ENCODE measurements around the gene SLC41A3.
A peak's percentile ranks its signal among the peaks of the same experiment; 100 is the strongest.
"Not testable (repeated sequence)": the region's sequence is repeated elsewhere in the genome, so short reads cannot be mapped to it uniquely, and the experiment has no call there.

The SLC41A3 gene

DNA sequence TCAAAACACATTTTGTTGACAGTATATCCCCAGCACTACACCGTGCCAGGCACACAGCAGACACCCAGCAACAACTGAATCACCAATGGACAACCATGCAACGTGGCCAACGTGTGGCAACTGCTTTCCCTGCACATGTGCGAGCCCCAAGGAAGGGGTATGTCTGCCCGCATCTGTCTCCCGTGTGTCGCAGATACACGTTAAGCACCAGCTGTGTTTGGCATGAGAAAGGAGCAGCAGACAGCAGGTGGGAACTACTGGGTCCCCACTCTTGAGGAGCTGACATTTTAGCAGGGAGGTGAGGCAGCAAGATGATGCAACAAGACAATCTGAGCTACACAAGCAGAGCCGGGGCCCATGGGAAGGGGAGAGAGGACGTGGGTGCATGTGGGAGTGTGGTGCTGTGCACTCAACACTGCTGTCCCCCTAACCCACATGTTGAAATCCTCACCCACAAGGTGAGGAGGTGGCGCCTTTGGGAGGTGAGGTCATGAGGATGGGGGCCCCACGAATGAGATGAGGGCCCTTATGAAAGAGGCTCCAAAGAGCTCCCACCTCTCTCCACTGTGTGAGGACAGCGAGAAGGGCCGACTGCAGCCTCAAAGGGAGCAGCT is 58.7 kb downstream of the SLC41A3 start:
- no peak for DNase-seq

GRCh38 chr3:126024049-126024854 is 59.7 kb downstream of the SLC41A3 start:
- DNase-seq = no peak

DNA sequence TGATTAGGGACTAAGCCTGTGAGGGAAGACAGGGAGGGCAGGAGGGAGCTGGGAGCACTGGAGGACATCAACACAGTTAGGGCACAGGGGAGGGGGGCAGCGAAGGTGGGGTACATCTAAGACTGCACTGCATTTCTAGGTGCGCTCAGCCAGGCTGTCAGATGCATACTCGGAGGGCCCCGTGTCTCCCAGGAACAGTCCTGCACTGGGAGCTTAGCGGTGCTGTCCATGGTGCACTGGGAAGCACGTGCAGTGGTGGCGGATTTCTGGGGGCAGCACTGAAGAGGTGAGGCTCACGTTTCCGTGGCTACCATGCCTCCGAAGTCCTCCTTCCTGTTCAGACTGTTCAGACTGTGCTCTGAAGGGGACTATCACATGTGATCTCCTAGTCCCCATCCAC is 60.5 kb downstream of the SLC41A3 start:
- no peak for DNase-seq

- DNase-seq = no peak
These were observed 61.1 kb downstream of the SLC41A3 start for GRCh38 chr3:126022741-126023359.

GRCh38 chr3:126021702-126022101 is 62.2 kb downstream of the SLC41A3 start:
- DNase-seq = no peak

- DNase-seq = no peak
These were observed 62.7 kb downstream of the SLC41A3 start for GRCh38 chr3:126021224-126021623.

GRCh38 chr3:126019683-126020082 is 64.2 kb downstream of the SLC41A3 start:
- no peak for DNase-seq

- no peak for DNase-seq
These were observed 64.9 kb downstream of the SLC41A3 start for GRCh38 chr3:126018995-126019394.

DNA sequence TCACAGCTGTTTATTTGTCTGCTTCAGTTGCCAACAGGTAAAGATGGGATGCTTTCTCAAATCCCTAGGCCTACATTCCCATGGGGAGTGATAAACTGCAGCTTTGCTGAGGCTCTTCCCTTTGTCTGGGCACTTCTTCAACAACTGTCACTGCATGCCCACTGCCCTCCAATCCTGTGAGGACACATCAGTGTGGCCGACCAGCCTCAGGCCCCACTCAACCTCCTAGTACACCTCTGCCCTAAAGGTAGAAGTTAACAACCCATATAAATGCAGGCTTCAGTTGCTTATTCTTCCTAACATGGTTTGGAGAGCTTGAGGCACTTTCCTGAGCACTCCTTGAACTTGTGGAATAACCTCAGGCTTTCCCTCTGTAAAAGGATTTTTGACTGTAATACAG is 65.4 kb downstream of the SLC41A3 start:
- DNase-seq = no peak

DNA sequence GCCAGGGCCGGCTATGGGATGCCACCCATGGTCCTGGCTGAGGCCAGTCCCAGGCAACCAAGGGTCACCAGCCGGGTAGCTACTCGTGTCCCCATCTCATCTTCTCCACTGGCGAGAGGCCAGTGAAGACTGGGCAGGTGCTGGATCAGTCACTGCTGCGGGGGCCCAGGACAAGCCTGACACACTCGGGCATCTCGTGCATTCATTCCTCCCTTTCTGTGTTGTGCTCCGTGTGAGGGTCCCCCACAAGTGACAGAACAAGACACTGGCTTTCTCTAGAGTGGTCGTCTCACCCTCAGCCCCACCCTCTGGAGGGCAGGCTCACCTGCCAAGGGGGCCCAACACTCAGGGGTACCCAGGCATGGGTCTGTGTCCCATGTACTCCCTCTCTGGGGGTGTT is 66.6 kb downstream of the SLC41A3 start:
- DNase-seq = no peak

DNA sequence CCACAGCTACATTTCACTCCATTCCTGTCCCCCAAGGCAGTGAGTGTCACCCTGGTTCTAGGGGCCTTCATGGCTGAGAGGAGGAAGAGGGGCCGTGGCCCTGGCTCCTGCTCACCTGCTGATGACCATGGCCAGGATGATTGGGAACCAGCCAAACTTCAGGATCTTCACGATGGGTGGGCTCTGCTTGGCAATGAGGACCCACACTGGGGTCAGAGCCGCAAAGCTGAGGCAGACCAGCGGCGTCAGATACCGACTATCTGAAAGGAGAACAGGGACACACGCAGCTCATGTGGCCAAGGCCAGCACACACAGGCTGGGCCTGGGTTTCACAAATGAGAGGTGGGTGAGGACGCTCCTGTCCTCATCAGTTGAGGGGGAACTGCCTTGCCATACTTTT is 67.3 kb downstream of the SLC41A3 start:
- DNase-seq = no peak

DNA sequence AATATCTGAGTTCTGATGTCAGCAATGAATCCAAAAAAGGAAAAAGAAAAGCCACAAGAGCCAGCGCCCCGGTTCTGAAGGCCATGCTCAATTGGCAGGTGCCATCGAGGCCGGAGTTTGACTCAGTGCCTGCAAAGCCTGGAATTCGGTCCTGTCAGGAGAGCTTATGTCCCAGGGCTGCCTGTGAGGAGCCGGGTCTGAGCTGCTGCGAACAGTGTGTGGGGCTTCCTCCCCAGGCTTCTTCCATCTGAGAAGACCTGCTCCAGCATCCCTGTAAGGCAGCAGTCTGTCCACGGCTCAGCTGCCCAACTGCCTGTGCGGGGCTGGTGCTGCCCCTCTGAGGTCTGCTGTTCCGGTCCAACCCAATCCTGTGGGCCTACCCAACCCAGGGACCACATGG is 68.8 kb downstream of the SLC41A3 start:
- DNase-seq = no peak

DNA sequence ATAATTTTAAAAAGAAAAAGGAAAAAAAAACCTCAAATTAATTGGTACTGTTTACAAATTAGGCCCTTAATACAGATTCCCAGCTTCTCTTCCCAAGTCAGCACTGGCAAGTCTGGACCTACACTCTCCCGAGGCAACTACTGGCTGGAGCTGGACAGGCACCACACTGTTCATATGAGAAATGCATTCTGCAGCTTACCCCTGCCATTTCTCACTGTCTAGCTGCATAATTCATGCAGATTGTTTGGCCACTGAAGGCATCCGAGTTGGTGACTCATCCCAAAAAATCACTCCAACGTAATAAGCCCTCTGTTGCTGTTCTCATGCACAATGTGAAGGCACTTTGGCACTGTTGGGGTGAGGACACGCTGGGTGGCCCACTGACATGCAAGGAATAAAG is 69.7 kb downstream of the SLC41A3 start:
- no peak for DNase-seq

- DNase-seq = no peak
These were observed 70.2 kb downstream of the SLC41A3 start for GRCh38 chr3:126013751-126014156.

DNA sequence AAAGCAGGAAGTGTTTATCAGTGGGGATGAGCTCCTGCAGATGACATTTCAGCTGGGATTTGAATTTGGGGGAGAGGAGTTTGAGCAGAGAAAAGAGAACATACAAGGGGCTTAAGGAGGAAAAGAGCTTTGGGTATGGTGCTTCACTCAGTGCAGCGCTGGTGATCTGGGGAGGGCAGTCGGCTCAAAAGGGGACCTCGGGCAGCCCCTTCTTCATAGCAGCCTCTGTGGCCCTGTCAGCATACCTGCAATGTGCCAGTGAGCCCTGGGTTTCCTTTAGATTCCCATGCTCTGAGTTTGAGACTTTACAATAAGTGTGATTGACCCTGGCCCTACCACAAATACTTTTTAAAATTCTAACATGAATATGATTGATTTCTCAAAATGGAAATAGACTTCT is 74.7 kb downstream of the SLC41A3 start:
- no peak for DNase-seq

- no peak for DNase-seq
These were observed 75.7 kb downstream of the SLC41A3 start for GRCh38 chr3:126008219-126008618.

DNA sequence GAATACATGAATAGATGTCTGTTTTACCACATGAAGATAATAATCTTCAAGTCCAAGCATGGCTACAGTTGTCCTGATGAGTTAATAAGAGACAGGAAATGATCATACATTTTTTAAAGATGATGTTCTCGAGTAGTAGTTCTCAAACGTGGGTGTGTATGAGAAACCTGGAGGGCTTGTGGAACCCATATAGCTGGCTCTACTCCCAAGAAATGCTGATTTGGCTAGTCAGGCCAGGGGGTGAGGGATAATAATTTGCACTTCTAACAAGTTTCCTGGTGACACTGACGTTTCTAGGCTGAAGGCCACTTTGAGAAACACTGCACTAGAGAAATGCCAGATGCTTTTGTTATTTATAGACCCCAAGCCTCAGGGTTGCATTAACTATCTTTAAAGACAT is 78.0 kb downstream of the SLC41A3 start:
- no peak for DNase-seq

- DNase-seq = no peak
These were observed 79.2 kb downstream of the SLC41A3 start for GRCh38 chr3:126004692-126005091.

- DNase-seq = no peak
These were observed 79.7 kb downstream of the SLC41A3 start for GRCh38 chr3:126004217-126004616.

DNA sequence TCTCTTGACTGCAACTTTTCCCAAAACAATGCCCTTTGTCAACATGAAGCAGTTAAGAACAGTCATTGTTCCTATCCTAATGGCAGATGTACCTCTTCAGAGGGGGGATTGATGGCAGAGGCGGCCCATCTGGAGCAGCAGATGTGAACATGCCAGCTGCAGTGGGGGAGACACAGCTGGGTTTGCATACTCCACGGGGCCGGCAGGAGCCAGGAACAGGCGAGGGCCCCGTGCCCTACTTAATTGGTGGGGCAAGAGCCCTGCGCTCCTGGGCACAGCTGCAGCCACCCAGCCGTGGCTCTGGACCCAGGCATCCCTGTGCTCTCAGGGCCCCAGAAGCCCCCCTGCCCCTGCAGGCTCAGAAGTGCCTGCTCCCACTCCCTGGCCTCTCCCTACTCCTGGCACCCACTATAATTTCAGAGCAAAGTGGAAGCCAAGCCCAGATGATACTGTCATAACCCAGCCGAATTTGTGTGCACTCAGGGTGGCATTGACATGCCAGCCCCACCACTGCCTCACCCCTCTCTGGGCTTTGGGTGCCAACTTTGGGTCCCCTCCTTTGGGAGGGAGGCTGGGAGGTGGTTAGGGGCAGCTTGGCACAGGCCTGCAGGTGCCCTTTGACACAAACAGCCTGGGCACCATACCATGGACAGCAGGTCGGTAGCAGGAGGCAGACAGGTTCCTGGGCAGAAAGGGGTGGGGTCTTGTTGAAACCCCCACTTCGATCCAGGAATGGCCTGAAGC is 80.3 kb downstream of the SLC41A3 start:
- DNase-seq = no peak

- no peak for DNase-seq
These were observed 81.7 kb downstream of the SLC41A3 start for GRCh38 chr3:126002189-126002588.

DNA sequence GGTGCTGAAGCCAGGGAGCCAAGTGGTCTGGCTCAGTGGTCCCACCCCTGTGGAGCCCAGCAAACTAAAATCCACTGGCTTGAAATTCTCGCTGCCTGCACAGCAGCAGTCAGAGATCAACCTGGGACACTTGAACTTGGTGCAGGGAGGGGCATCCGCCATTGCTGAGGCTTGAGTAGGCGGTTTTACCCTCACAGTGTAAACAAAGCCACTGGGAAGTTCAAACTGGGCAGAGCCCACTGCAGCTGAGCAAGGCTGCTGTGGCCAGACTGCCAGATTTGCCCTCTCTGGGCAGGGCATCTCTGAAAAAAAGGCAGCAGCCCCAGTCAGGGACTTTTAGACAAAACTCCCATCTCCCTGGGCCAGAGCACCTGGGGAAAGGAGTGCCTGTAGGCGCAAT is 87.2 kb downstream of the SLC41A3 start:
- not testable (repeated sequence) for DNase-seq

DNA sequence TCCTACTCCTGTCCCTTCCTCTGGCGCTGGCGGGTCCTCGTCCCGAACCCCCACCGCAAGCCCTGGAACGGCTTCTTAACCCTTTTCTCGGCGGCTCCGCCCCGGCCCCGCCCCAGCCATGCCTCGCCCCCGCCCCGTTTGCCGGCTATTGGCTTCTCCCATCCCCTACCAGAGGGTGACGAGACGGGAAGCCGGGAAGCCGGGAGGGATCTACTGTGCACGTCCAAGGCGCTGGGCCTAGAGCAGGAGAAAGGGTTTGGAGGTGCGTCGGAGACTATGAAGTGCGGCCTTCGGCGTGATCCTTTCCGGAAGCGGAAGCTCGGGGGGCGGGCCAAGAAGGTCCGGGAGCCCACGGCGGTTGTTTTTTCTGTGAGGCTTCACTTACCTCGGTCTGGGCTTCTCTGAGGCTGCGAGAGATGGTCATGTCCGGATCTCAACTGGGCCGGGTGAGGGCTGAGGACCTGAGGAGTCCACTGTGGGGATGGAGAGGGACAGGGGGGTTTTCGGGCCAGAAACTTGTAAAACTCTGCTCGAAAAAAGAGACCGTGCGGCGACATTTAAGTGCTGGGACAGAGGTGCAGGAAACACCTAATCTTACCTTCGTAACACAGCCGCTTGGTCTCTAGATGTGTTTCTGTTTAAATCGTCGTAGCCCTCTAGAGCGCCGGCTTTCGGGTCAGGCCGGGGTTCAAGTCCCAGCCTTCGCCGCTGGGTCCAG is 93.5 kb downstream of the SLC41A3 start:
- peak; percentile 64 for DNase-seq
